ENCODE results near the gene MITF.

DNA sequence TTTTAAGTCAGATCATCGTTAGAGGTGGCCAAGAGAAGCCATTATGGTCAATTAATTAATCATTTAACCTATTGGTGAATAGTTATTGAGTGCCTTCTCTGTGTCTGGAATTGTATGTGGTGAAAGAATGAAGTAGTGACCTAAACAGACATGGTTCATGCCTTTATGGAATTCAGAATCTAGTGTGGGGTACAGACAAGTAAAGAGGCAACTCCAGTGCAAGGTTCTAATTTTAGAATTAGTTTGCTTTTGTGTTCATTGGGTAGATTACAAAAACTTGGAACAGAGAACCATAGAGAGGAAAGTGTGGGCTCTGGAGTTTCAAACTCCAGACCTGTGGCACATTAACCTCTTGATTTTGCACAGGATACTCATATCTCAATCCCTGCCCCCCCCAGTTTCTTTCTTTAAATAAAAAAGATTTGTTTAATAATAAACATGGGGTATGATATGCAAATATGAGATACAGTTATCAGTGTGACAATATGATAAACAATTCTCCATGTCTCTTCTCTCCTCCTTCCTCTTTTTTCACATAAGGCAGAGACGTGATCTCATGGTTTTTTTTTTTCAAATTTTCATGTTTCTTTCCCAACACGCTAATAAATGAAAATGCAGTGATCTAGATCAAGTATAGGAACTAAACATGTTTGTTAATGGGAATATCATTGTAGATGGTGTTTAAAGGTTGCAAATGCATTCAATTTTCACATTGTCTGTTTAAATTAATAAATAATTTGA is 117.9 kb downstream of the MITF start:
- TF ChIP-seq, protein P1, sequence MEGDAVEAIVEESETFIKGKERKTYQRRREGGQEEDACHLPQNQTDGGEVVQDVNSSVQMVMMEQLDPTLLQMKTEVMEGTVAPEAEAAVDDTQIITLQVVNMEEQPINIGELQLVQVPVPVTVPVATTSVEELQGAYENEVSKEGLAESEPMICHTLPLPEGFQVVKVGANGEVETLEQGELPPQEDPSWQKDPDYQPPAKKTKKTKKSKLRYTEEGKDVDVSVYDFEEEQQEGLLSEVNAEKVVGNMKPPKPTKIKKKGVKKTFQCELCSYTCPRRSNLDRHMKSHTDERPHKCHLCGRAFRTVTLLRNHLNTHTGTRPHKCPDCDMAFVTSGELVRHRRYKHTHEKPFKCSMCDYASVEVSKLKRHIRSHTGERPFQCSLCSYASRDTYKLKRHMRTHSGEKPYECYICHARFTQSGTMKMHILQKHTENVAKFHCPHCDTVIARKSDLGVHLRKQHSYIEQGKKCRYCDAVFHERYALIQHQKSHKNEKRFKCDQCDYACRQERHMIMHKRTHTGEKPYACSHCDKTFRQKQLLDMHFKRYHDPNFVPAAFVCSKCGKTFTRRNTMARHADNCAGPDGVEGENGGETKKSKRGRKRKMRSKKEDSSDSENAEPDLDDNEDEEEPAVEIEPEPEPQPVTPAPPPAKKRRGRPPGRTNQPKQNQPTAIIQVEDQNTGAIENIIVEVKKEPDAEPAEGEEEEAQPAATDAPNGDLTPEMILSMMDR (IDR thresholded peaks at IDR 0.05), result no peak
- no peak for TF ChIP-seq POLR2A (IDR thresholded peaks at IDR 0.05)
